Heart left ventricle (tissue), 13 donors: ENCODE measurements around the gene ITGB8.

Source experiments
- CTCF ChIP-seq, 12 donors: fragments of 200-600 bp; sonication (generic) in 4 of 12; IDR thresholded peaks; one replicate each; pipeline versions ENCODE4 v1.5.0 to v1.8.0; 2018 to 2022; ENCODE audit warnings: antibody characterized with exemption in 12 of 12, mild to moderate bottlenecking in 5 of 12
- POLR2A ChIP-seq, 2 donors: fragments of 450-650 bp; IDR thresholded peaks; one replicate each; pipeline ENCODE4 v1.6.1; 2017; ENCODE audit warnings: antibody characterized with exemption in 2 of 2, mild to moderate bottlenecking in 2 of 2, moderate library complexity in 2 of 2
- donor health status: ischemic (EF 13 %, LVEDD 7.1; RV severe dilation, severe dysfunction).
- donor health status: DM: no; HTN: yes; CAD: no.
- donor health status: DM: no; HTN: no; CAD: no.
- donor health status: ischemic (EF 25% LVEDD 6.9; RV normal size, moderate dysfunction).
- donor health status: ischemic (EF 25% LVEDD 5.7; RV mildly dilated, moderate dysfunction).
- donor health status: ischemic (EF 35%, LVEDD 5.7; RV mildly dilated, moderate dysfunction).
- donor health status: nonischemic (EF 11% LVEDD 7.7; RV severe dilation, severe dysfunction).
- donor health status: DM: yes; HTN: yes; CAD: no.
- donor health status: PGD.
- donor health status: ischemic (EF 29% LVEDD 5.4; RV normal size, mild dysfunction).
- donor health status: nonischemic (EF 23%, LVEDD 6.1; RV moderate dilation, normal function).

GRCh38 chr7:20438694-20439376 is 108.1 kb downstream of the ITGB8 start:
- no peak for TF ChIP-seq POLR2A (IDR thresholded peaks at IDR 0.05)
- TF ChIP-seq CTCF (IDR thresholded peaks at IDR 0.05): no peak
